ENCODE results near the gene RPAP2. TPM values are rescaled to one million over a fixed set of nuclear protein-coding genes. Genes with fewer than 3 reads are reported as not detected.

RPAP2 gene
- total and polyA plus RNA-seq, 10 of the 15 experiments (the other 5 are each of a cell fraction or from before 2014, with no cell fraction given), result 11.4 to 39.5 (median 21.7) TPM

GRCh38 chr1:92443893-92444292, 145.0 kb downstream of the RPAP2 start:
- FAIRE-seq (no peak), DNase-seq (ENCODE audit: low read depth, low spot score) (no peak)
- no TSS peak for BruUV-seq (replicated peaks)

More at GRCh38 chr1:92443893-92444292, 145.0 kb downstream of the RPAP2 start:
- WGBS (ENCODE audit: insufficient coverage, insufficient replicate concordance, low lambda C conversion rate, missing lambda C conversion rate), result 71% methylated on average over 3 of the region's 3 CpGs
- Histone ChIP-seq H3K9ac (ENCODE audit: control insufficient read depth, insufficient read depth, low read length) (no peak overlapping the region), H3K79me2 (ENCODE audit: control insufficient read depth, insufficient read depth, low read length) (no peaks in the 10 kb centered on the region), H4K20me1 (ENCODE audit: control insufficient read depth, insufficient read depth) (no peaks in the 10 kb centered on the region), H3K4me2 (ENCODE audit: control insufficient read depth, insufficient read depth) (no peak overlapping the region), H3K27ac (ENCODE audit: control insufficient read depth, insufficient read depth) (no peak overlapping the region), H3K9me3 (replicated peaks; ENCODE audit: control insufficient read depth, insufficient read depth, low read length) (no peaks in the 10 kb centered on the region), H2AFZ (ENCODE audit: control insufficient read depth, low read depth, low read length) (no peak overlapping the region), H3K36me3 (ENCODE audit: control insufficient read depth in 2 of 2, insufficient read depth in 2 of 2, low read length in 1 of 2) (no peaks in the 10 kb centered on the region), H3K4me3 (no peak overlapping the region), H3K27me3 (replicated peaks in 1 of 2; ENCODE audit: control insufficient read depth in 2 of 2, insufficient read depth in 2 of 2, low read length in 1 of 2) (peaks cover 0 to 2% of the 10 kb centered on the region in 2 experiments; a peak in 2 of 4 replicates), H3K4me1 (ENCODE audit: control insufficient read depth, insufficient read depth, low read length) (no peaks in the 10 kb centered on the region)
- TF ChIP-seq TCF12 (IDR thresholded peaks at IDR 0.05; ENCODE audit: low read depth, low read length) (no peak), ZNF207 (IDR thresholded peaks at IDR 0.05; ENCODE audit: borderline replicate concordance) (no peak), NFXL1 (IDR thresholded peaks at IDR 0.05; ENCODE audit: borderline replicate concordance) (no peak), POLR2AphosphoS5 (IDR thresholded peaks at IDR 0.05; ENCODE audit: low read length) (no peak), SP1 (IDR thresholded peaks at IDR 0.05; ENCODE audit: low read depth, low read length) (no peak), RBBP5 (conservative IDR thresholded peaks at IDR 0.05) (no peak), NR2C2 (IDR thresholded peaks at IDR 0.05; ENCODE audit: borderline replicate concordance, control insufficient read depth, insufficient read length, low read depth) (no peak), IKZF1 (conservative IDR thresholded peaks at IDR 0.05) (no peak), BCL11A (IDR thresholded peaks at IDR 0.05; ENCODE audit: low read depth, low read length) (no peak), TAF1 (IDR thresholded peaks at IDR 0.05; ENCODE audit: borderline replicate concordance, low read depth, low read length) (no peak), PAX5 (IDR thresholded peaks at IDR 0.05; ENCODE audit: borderline replicate concordance, low read depth, low read length) (no peak), CREM (IDR thresholded peaks at IDR 0.05; ENCODE audit: low read depth) (no peak), HDAC2 (IDR thresholded peaks at IDR 0.05) (no peak), SMARCA5 (IDR thresholded peaks at IDR 0.05) (no peak)
- TF ChIP-seq, protein P1, sequence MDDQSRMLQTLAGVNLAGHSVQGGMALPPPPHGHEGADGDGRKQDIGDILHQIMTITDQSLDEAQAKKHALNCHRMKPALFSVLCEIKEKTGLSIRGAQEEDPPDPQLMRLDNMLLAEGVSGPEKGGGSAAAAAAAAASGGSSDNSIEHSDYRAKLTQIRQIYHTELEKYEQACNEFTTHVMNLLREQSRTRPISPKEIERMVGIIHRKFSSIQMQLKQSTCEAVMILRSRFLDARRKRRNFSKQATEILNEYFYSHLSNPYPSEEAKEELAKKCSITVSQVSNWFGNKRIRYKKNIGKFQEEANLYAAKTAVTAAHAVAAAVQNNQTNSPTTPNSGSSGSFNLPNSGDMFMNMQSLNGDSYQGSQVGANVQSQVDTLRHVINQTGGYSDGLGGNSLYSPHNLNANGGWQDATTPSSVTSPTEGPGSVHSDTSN (IDR thresholded peaks at IDR 0.05; ENCODE audit: insufficient replicate concordance, low read depth, low read length), result no peak
- TF ChIP-seq, protein P2, sequence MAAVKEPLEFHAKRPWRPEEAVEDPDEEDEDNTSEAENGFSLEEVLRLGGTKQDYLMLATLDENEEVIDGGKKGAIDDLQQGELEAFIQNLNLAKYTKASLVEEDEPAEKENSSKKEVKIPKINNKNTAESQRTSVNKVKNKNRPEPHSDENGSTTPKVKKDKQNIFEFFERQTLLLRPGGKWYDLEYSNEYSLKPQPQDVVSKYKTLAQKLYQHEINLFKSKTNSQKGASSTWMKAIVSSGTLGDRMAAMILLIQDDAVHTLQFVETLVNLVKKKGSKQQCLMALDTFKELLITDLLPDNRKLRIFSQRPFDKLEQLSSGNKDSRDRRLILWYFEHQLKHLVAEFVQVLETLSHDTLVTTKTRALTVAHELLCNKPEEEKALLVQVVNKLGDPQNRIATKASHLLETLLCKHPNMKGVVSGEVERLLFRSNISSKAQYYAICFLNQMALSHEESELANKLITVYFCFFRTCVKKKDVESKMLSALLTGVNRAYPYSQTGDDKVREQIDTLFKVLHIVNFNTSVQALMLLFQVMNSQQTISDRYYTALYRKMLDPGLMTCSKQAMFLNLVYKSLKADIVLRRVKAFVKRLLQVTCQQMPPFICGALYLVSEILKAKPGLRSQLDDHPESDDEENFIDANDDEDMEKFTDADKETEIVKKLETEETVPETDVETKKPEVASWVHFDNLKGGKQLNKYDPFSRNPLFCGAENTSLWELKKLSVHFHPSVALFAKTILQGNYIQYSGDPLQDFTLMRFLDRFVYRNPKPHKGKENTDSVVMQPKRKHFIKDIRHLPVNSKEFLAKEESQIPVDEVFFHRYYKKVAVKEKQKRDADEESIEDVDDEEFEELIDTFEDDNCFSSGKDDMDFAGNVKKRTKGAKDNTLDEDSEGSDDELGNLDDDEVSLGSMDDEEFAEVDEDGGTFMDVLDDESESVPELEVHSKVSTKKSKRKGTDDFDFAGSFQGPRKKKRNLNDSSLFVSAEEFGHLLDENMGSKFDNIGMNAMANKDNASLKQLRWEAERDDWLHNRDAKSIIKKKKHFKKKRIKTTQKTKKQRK (IDR thresholded peaks at IDR 0.05; ENCODE audit: low read depth, low read length), result no peak
- CTCF ChIA-PET, result interaction anchor here (1.4 to 2.1 kb wide), 2 partner anchors 133 to 134 kb away, joined by 3 to 5 read pairs; no protein-coding TSS in a partner anchor
- RAD21 ChIA-PET (ENCODE audit: unreplicated experiment), result interaction anchor here (0.5 kb wide), 1 partner anchor 80 kb away, joined by 4 read pairs; no protein-coding TSS in a partner anchor
- SMC1A ChIA-PET (ENCODE audit: uncharacterized antibody, unreplicated experiment), result interaction anchor here (1.0 kb wide), 1 partner anchor 153 kb away, joined by 3 read pairs; no protein-coding TSS in a partner anchor
- intact Hi-C loops (cut with micrococcal nuclease; ENCODE audit: unreplicated experiment) (no loop called here), in situ Hi-C loops (cut with MboI) (no loop called here)
- ATAC-seq, result no peak
- POLR2A ChIA-PET, result no interaction called here
